HG02763 (cell line): ENCODE results near the gene OR8I2.
"Not testable (repeated sequence)": the region's sequence is repeated elsewhere in the genome, so short reads cannot be mapped to it uniquely, and the experiment has no call there.

Experiments
- ATAC-seq: cut with Tn5 transposase; IDR thresholded peaks from one replicate; pipeline ENCODE4 v1.9.1; 2021; ENCODE audit warnings: mild to moderate bottlenecking, moderate library complexity; ENCODE audit not compliant: unreplicated experiment

OR8I2 gene

GRCh38 chr11:56093008-56093407, at the start of gene OR8I2:
OR8I2 (plus strand) TSS chr11:56093308; CDS start chr11:56093308, 0 bp downstream.
- ATAC-seq: no peak

- ATAC-seq: no peak
Observed at GRCh38 chr11:56045538-56045937, 47.6 kb upstream of the OR8I2 start.

GRCh38 chr11:56048480-56048879, 44.6 kb upstream of the OR8I2 start:
- ATAC-seq: no peak

- no peak for ATAC-seq
Observed at GRCh38 chr11:56049487-56049886, 43.6 kb upstream of the OR8I2 start.

GRCh38 chr11:56056366-56056765, 36.7 kb upstream of the OR8I2 start:
- ATAC-seq: not testable (repeated sequence)

GRCh38 chr11:56057661-56058237, 35.4 kb upstream of the OR8I2 start:
- not testable (repeated sequence) for ATAC-seq

GRCh38 chr11:56058260-56058780, 34.8 kb upstream of the OR8I2 start:
- ATAC-seq: not testable (repeated sequence)

- ATAC-seq: no peak
Observed at GRCh38 chr11:56066980-56067379, 26.1 kb upstream of the OR8I2 start.

GRCh38 chr11:56089697-56090096, 3.4 kb upstream of the OR8I2 start:
- no peak for ATAC-seq

GRCh38 chr11:56103210-56103737, 10.2 kb downstream of the OR8I2 start, which contains the start of gene OR8H2:
OR8H2 (plus strand) TSS chr11:56103687; CDS start chr11:56105043, 1,356 bp downstream.
- ATAC-seq: no peak

- ATAC-seq: no peak
Observed at GRCh38 chr11:56122073-56122472, 29.0 kb downstream of the OR8I2 start, which contains the start of gene OR8H3. OR8H3 (plus strand) TSS chr11:56122373; CDS start chr11:56122373, 0 bp downstream.

GRCh38 chr11:56140151-56140661, 47.1 kb downstream of the OR8I2 start, which contains the start of gene OR8J3:
OR8J3 (minus strand) TSS chr11:56140201; CDS start chr11:56137718, 2,483 bp downstream.
- no peak for ATAC-seq

GRCh38 chr11:56143681-56144080, 50.6 kb downstream of the OR8I2 start:
- ATAC-seq: not testable (repeated sequence)
